HepG2 (cell line): ENCODE data around the gene YWHAH. TPM values are rescaled to one million over a fixed set of nuclear protein-coding genes. Genes with fewer than 3 reads are reported as not detected.

Experiments
- ATAC-seq: fragments of 200-7000 bp; cut with Tn5 transposase; 3 replicates; pipeline ENCODE4 v1.9.1; 2020; ENCODE audit warnings: mild to moderate bottlenecking, moderate library complexity
- BruUV-seq: library from RNA; stranded (reverse); fragments of 400-500 nt; replicated peaks from 2 replicates; lab custom pipeline; 2021; lab: Mats Ljungman, UMichigan
- CTCF ChIA-PET: fragments of 300-600 bp; formaldehyde crosslinking; extraction: SDS; loops from one replicate; lab custom pipeline; 2021; ENCODE audit warnings: low total read pairs, inconsistent platforms, low intra/inter-chr PET ratio; lab: Yijun Ruan, JAX
- POLR2A ChIA-PET: fragments of 350-600 bp; sonication (Branson Sonifier 250); formaldehyde crosslinking; loops from one replicate; lab custom pipeline; 2020; ENCODE audit warnings: antibody characterized with exemption, inconsistent platforms; lab: Yijun Ruan, JAX
- DNase-seq: peaks from one replicate; pipeline ENCODE4 v3.0.0-alpha.2; 2015; ENCODE audit warnings: low spot score
- FAIRE-seq: peaks from 3 replicates; lab custom pipeline; 2011; peaks lifted over from hg19 to GRCh38; lab: Jason Lieb, UNC
- H2AFZ ChIP-seq: one replicate; pipeline ENCODE4 v1.6.1; 2011; ENCODE audit warnings: low read length, inconsistent platforms
- H3K27ac ChIP-seq: fragments of 300-600 bp; 3 replicates; pipeline ENCODE4 v1.8.0; 2011; ENCODE audit warnings: mixed run types, mild to moderate bottlenecking, mixed read lengths, low read length, inconsistent platforms; ENCODE audit not compliant: insufficient read depth; ENCODE audit errors: extremely low read length
- H3K27me3 ChIP-seq, 2 experiments: fragments of 200-600 bp in 1 of 2; 2 replicates in 1 of 2; 3 replicates in 1 of 2; pipeline versions ENCODE4 v1.6.0 to v1.8.0; 2011; ENCODE audit warnings: low read length in 2 of 2, mild to moderate bottlenecking in 2 of 2, moderate library complexity in 2 of 2, inconsistent platforms in 1 of 2; ENCODE audit not compliant: insufficient read depth in 2 of 2, control insufficient read depth in 1 of 2
- H3K36me3 ChIP-seq, 2 experiments: fragments of 200-600 bp in 1 of 2; replicated peaks in 1 of 2; 2 replicates in 1 of 2; 3 replicates in 1 of 2; pipeline versions ENCODE4 v1.5.1 to v1.8.0; 2011; ENCODE audit warnings: low read length in 2 of 2, inconsistent platforms in 1 of 2; ENCODE audit not compliant: insufficient read depth in 2 of 2, control insufficient read depth in 1 of 2
- H3K4me1 ChIP-seq: 2 replicates; pipeline ENCODE4 v1.5.1; 2012; ENCODE audit warnings: low read length, inconsistent platforms; ENCODE audit not compliant: insufficient read depth
- H3K4me2 ChIP-seq: 2 replicates; pipeline ENCODE4 v1.6.0; 2011; ENCODE audit warnings: low read depth, low read length, inconsistent platforms
- H3K4me3 ChIP-seq, 3 experiments: fragments of 200-600 bp in 1 of 3; sonication (generic), shearing (Covaris generic) in 1 of 3; replicated peaks in 1 of 3; 2 replicates each; pipeline ENCODE4 v1.5.1; 2011 to 2016; ENCODE audit warnings: low read length in 3 of 3, inconsistent platforms in 2 of 3, low read depth in 2 of 3, mild to moderate bottlenecking in 2 of 3, control low read depth in 1 of 3, mixed read lengths in 1 of 3; ENCODE audit not compliant: insufficient read depth in 1 of 3
- H3K79me2 ChIP-seq: one replicate; pipeline ENCODE4 v1.6.1; 2011; ENCODE audit warnings: low read length, inconsistent platforms; ENCODE audit not compliant: insufficient read depth
- H3K9ac ChIP-seq: 2 replicates; pipeline ENCODE4 v1.6.0; 2011; ENCODE audit warnings: mild to moderate bottlenecking, low read depth, low read length, inconsistent platforms; ENCODE audit not compliant: insufficient read depth
- H3K9me3 ChIP-seq: 2 replicates; pipeline ENCODE4 v1.5.1; 2012; ENCODE audit warnings: mild to moderate bottlenecking, low read length
- H4K20me1 ChIP-seq: 2 replicates; pipeline ENCODE4 v1.6.0; 2011; ENCODE audit warnings: inconsistent platforms, mild to moderate bottlenecking, low read length, moderate library complexity; ENCODE audit not compliant: insufficient read depth
- PRMT3 ChIP-seq: sonication (generic); formaldehyde crosslinking; IDR thresholded peaks from 2 replicates; pipeline ENCODE4 v1.8.1; 2022; ENCODE audit warnings: low read depth, mild to moderate bottlenecking, moderate library complexity, missing genetic modification reagents, borderline replicate concordance
- ZFP90 ChIP-seq: sonication (generic); formaldehyde crosslinking; IDR thresholded peaks from 2 replicates; pipeline ENCODE4 v1.8.0; 2022; ENCODE audit warnings: missing genetic modification reagents, mild to moderate bottlenecking, inconsistent platforms, borderline replicate concordance
- WGBS: methylation state at CpG from one replicate; pipeline ENCODE4 v1.1.6; 2017; ENCODE audit warnings: low lambda C conversion rate; 5-methylcytosine and 5-hydroxymethylcytosine counted together
- in situ Hi-C: cut with HindIII; loops from 2 replicates; pipeline ENCODE4 v1.10.0; 2017; ENCODE audit warnings: low pct_unique_long_range_greater_than_20kb; ENCODE audit not compliant: extremely low pct_ligation_motif_present
- intact Hi-C: fragments of 100-400 bp; cut with micrococcal nuclease; formaldehyde crosslinking; loops from one replicate; pipeline ENCODE4 v1.10.0; 2022; ENCODE audit not compliant: unreplicated experiment
- polyA plus RNA-seq, 8 experiments: library from polyadenylated mRNA; depleted of rRNA in 3 of 8; stranded (reverse) in 7 of 8; unstranded in 1 of 8; fragments of >200 nt; fragmentation: Illumina TruSeq in 4 of 8; extraction: Trizol in 4 of 8; gene quantifications; 2 replicates each; pipeline versions ENCODE4 v1.2.1 to v1.2.3, GENCODE V29; 2011 to 2016; ENCODE audit warnings: low read depth in 4 of 8, missing spikeins in 1 of 8, mixed read lengths in 1 of 8; ENCODE audit not compliant: insufficient read depth in 1 of 8
- total RNA-seq, 5 experiments: library from RNA; depleted of rRNA; stranded (reverse); fragments of >200 nt; fragmentation: Illumina TruSeq; extraction: Trizol; gene quantifications; 2 replicates each; pipeline ENCODE4 v1.2.3, GENCODE V29; 2016; ENCODE audit warnings: low read depth in 1 of 5
- TF ChIP-seq, protein P1 (sequence below): sonication (generic); formaldehyde crosslinking; IDR thresholded peaks from 2 replicates; pipeline ENCODE4 v1.5.0; 2020; ENCODE audit warnings: mild to moderate bottlenecking, missing genetic modification reagents
- TF ChIP-seq, protein P2 (sequence below): sonication (generic); formaldehyde crosslinking; IDR thresholded peaks from 2 replicates; pipeline ENCODE4 v1.4.0; 2020; ENCODE audit warnings: mild to moderate bottlenecking, missing genetic modification reagents

The YWHAH gene
- total and polyA plus RNA-seq, 2 of the 13 experiments (the other 11 are each of a cell fraction or from before 2014, with no cell fraction given): 35.6 to 92.7 TPM

- Histone ChIP-seq H2AFZ (no peak overlapping the region), H3K27me3 (peaks cover 0 to 6% of the 10 kb centered on the region in 2 experiments; a peak in 3 of 5 replicates), H3K36me3 (no peaks in the 10 kb centered on the region), H3K4me1 (peaks cover 33% of the 10 kb centered on the region), H4K20me1 (no peaks in the 10 kb centered on the region), H3K79me2 (no peaks in the 10 kb centered on the region), H3K27ac (no peak overlapping the region), H3K4me2 (no peak overlapping the region), H3K9me3 (no peaks in the 10 kb centered on the region), H3K9ac (no peak overlapping the region), H3K4me3 (no peak overlapping the region)
- no TSS peak for BruUV-seq
- TF ChIP-seq, protein P1, sequence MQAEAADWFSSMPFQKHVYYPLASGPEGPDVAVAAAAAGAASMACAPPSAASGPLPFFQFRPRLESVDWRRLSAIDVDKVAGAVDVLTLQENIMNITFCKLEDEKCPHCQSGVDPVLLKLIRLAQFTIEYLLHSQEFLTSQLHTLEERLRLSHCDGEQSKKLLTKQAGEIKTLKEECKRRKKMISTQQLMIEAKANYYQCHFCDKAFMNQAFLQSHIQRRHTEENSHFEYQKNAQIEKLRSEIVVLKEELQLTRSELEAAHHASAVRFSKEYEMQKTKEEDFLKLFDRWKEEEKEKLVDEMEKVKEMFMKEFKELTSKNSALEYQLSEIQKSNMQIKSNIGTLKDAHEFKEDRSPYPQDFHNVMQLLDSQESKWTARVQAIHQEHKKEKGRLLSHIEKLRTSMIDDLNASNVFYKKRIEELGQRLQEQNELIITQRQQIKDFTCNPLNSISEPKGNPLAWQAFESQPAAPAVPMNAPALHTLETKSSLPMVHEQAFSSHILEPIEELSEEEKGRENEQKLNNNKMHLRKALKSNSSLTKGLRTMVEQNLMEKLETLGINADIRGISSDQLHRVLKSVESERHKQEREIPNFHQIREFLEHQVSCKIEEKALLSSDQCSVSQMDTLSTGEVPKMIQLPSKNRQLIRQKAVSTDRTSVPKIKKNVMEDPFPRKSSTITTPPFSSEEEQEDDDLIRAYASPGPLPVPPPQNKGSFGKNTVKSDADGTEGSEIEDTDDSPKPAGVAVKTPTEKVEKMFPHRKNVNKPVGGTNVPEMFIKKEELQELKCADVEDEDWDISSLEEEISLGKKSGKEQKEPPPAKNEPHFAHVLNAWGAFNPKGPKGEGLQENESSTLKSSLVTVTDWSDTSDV (CRISPR knock-in tag): no peak
- in situ Hi-C loops: no loop called here
- whole genome bisulfite sequencing: 39% methylated on average over 1 of the region's 1 CpG
- ChIA-PET POLR2A (no interaction called here), CTCF (no interaction called here)
- FAIRE-seq: no peak
- no peak for ATAC-seq
- intact Hi-C loops: no loop called here
- no peak for DNase-seq
These were observed 19.3 kb upstream of the YWHAH start for GRCh38 chr22:31925056-31925455.

DNA sequence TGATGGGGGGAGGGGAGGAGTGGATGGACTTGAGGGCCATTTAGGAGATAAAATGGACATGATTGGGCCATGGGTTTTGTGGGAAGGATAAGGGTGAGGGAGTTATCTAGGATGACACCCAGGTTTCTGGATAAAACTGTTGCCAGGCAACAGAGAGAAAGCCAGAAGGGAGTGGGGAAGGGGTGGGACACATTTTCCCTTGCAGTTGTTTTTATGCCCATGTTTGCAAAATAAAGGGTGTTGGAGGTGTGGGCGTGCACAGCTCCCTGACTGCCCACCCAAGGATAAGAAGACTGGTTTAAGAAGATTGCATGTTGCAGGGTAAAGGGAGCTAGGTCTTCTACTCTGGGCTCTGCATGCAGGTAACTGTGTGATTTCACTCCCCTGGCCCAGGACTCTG, 18.3 kb upstream of the YWHAH start:
- Histone ChIP-seq H2AFZ (no peak overlapping the region), H3K36me3 (no peaks in the 10 kb centered on the region), H3K9me3 (no peaks in the 10 kb centered on the region), H3K4me2 (no peak overlapping the region), H3K79me2 (no peaks in the 10 kb centered on the region), H4K20me1 (no peaks in the 10 kb centered on the region), H3K27me3 (peaks cover 0 to 6% of the 10 kb centered on the region in 2 experiments; a peak in 3 of 5 replicates), H3K4me1 (peaks cover 25% of the 10 kb centered on the region), H3K4me3 (no peak overlapping the region), H3K27ac (no peak overlapping the region), H3K9ac (no peak overlapping the region)
- FAIRE-seq (no peak), DNase-seq (no peak), ATAC-seq (no peak)
- no TSS peak for BruUV-seq
- 10% methylated on average over 1 of the region's 1 CpG for WGBS
- in situ Hi-C loops: no loop called here
- intact Hi-C loops: no loop called here
- CTCF ChIA-PET: no interaction called here
- POLR2A ChIA-PET: no interaction called here
- TF ChIP-seq ZFP90 (CRISPR knock-in tag) (no peak), PRMT3 (CRISPR knock-in tag) (no peak)
- TF ChIP-seq, protein P2, sequence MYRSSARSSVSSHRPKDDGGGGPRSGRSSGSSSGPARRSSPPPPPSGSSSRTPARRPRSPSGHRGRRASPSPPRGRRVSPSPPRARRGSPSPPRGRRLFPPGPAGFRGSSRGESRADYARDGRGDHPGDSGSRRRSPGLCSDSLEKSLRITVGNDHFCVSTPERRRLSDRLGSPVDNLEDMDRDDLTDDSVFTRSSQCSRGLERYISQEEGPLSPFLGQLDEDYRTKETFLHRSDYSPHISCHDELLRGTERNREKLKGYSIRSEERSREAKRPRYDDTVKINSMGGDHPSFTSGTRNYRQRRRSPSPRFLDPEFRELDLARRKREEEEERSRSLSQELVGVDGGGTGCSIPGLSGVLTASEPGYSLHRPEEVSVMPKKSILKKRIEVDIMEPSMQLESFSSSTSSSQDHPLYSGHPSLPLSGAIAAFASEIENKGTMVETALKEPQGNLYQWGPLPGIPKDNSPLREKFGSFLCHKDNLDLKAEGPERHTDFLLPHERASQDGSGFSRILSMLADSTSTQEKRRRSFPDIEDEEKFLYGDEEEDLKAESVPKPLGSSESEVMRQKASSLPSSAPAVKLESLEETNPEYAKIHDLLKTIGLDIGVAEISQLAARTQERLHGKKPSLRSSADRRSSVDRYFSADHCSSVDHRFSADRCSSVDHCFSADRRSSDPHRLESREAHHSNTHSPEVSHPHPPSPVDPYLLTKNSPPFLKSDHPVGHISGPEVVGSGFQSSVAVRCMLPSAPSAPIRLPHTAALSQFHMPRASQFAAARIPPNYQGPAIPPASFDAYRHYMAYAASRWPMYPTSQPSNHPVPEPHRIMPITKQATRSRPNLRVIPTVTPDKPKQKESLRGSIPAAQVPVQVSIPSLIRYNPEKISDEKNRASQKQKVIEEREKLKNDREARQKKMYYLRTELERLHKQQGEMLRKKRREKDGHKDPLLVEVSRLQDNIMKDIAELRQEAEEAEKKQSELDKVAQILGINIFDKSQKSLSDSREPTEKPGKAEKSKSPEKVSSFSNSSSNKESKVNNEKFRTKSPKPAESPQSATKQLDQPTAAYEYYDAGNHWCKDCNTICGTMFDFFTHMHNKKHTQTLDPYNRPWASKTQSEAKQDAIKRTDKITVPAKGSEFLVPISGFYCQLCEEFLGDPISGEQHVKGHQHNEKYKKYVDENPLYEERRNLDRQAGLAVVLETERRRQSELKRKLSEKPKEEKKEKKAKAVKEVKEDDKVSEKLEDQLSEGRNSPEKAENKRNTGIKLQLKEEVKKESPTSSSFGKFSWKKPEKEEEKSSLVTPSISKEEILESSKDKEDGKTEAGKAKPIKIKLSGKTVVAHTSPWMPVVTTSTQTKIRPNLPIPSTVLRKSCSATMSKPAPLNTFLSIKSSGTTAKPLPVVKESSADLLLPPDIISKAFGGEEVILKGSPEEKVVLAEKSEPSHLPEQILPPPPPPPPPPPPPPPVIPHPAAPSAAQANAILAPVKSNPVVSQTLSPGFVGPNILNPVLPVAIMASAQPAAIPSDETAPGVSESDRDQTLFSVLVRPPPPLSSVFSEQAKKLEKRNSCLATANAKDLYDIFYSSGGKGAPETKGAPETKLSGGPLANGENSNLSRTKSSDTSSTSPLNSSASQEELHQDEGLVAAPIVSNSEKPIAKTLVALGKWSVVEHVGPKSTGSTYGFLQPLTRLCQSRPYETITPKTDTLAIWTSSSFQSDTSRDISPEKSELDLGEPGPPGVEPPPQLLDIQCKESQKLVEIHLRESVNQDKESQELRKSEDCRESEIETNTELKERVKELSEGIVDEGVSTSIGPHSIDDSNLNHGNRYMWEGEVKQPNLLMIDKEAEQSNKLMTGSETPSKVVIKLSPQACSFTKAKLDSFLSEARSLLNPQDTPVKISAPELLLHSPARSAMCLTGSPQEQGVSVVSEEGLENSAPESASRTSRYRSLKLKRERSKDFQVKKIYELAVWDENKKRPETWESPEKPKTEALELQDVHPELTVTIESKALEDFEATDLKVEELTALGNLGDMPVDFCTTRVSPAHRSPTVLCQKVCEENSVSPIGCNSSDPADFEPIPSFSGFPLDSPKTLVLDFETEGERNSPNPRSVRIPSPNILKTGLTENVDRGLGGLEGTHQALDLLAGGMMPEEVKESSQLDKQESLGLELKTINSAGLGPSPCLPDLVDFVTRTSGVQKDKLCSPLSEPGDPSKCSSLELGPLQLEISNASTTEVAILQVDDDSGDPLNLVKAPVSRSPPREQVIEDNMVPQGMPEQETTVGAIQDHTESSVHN (CRISPR knock-in tag): no peak
